WTC11 (cell line): ENCODE data around the gene CTNS. TPM values are rescaled to one million over a fixed set of nuclear protein-coding genes. Genes with fewer than 3 reads are reported as not detected.

ENCODE experiments used
- ATAC-seq: fragments of 200-7000 bp; cut with Tn5 transposase; 2 replicates; pipeline ENCODE4 v1.10.0; 2021; ENCODE audit warnings: mild to moderate bottlenecking, moderate library complexity
- CTCF ChIA-PET: fragments of 300-600 bp; sonication (Branson Sonifier 250); formaldehyde crosslinking; loops from one replicate; lab custom pipeline; 2021; ENCODE audit warnings: antibody characterized with exemption; lab: Charles Lee
- POLR2A ChIA-PET: fragments of 350-600 bp; sonication (Branson Sonifier 250); formaldehyde crosslinking; loops from one replicate; lab custom pipeline; 2021; ENCODE audit warnings: antibody characterized with exemption; lab: Charles Lee
- DNase-seq: peaks from one replicate; pipeline ENCODE4 v3.0.0; 2021; ENCODE audit warnings: low spot score
- H3K27ac Mint-ChIP-seq: 2 replicates; pipeline ENCODE4 v1.8.0; 2021; ENCODE audit warnings: mixed read lengths
- H3K27me3 Mint-ChIP-seq: 2 replicates; pipeline ENCODE4 v1.8.0; 2021; ENCODE audit warnings: low read depth, mild to moderate bottlenecking, moderate library complexity, mixed read lengths
- H3K36me3 Mint-ChIP-seq: 2 replicates; pipeline ENCODE4 v1.8.0; 2021; ENCODE audit warnings: mixed read lengths
- H3K4me1 Mint-ChIP-seq: 2 replicates; pipeline ENCODE4 v1.8.0; 2022; ENCODE audit warnings: mixed read lengths
- H3K4me3 Mint-ChIP-seq: 2 replicates; pipeline ENCODE4 v1.8.0; 2021; ENCODE audit warnings: mild to moderate bottlenecking, moderate library complexity, mixed read lengths
- H3K9me3 Mint-ChIP-seq: 2 replicates; pipeline ENCODE4 v1.8.0; 2021; ENCODE audit warnings: mixed read lengths
- CTCF ChIP-seq: fragments of 200-600 bp; IDR thresholded peaks from 2 replicates; pipeline ENCODE4 v1.8.0; 2022; ENCODE audit warnings: antibody characterized with exemption
- FOXJ3 ChIP-seq: sonication (generic); formaldehyde crosslinking; IDR thresholded peaks from 2 replicates; pipeline ENCODE4 v1.9.0; 2021; ENCODE audit warnings: missing genetic modification reagents, mild to moderate bottlenecking, borderline replicate concordance
- FOXP1 ChIP-seq: sonication (generic); formaldehyde crosslinking; IDR thresholded peaks from 2 replicates; pipeline ENCODE4 v1.8.0; 2022; ENCODE audit warnings: missing genetic modification reagents, mild to moderate bottlenecking, moderate library complexity, borderline replicate concordance
- FOXP4 ChIP-seq: sonication (generic); formaldehyde crosslinking; IDR thresholded peaks from 2 replicates; pipeline ENCODE4 v1.8.0; 2022; ENCODE audit warnings: mild to moderate bottlenecking, missing genetic modification reagents
- GRHL2 ChIP-seq: fragments of 250-450 bp; sonication (Bioruptor Pico); IDR thresholded peaks from 2 replicates; pipeline ENCODE4 v1.8.0; 2022; ENCODE audit warnings: mild to moderate bottlenecking, moderate library complexity; ENCODE audit not compliant: insufficient replicate concordance, severe bottlenecking
- HMGA2 ChIP-seq: fragments of 250-450 bp; sonication (Bioruptor Pico); IDR thresholded peaks from 2 replicates; pipeline ENCODE4 v1.4.0; 2021; ENCODE audit warnings: mild to moderate bottlenecking, moderate library complexity
- IRF1 ChIP-seq: sonication (generic); formaldehyde crosslinking; IDR thresholded peaks from 2 replicates; pipeline ENCODE4 v1.8.0; 2023; ENCODE audit warnings: missing genetic modification reagents
- JAZF1 ChIP-seq: fragments of 250-450 bp; sonication (Bioruptor Pico); IDR thresholded peaks from 2 replicates; pipeline ENCODE4 v1.9.0; 2021; ENCODE audit warnings: moderate library complexity, mild to moderate bottlenecking, inconsistent platforms
- MYBL2 ChIP-seq: sonication (generic); formaldehyde crosslinking; IDR thresholded peaks from 2 replicates; pipeline ENCODE4 v1.8.1; 2023; ENCODE audit warnings: mild to moderate bottlenecking, moderate library complexity, missing genetic modification reagents
- NFE2L1 ChIP-seq: sonication (generic); formaldehyde crosslinking; IDR thresholded peaks from 2 replicates; pipeline ENCODE4 v1.8.1; 2023; ENCODE audit warnings: missing genetic modification reagents
- OVOL2 ChIP-seq: fragments of 250-450 bp; sonication (Bioruptor Pico); IDR thresholded peaks from 2 replicates; pipeline ENCODE4 v1.9.0; 2021; ENCODE audit warnings: mild to moderate bottlenecking, borderline replicate concordance
- RELA ChIP-seq: sonication (generic); formaldehyde crosslinking; IDR thresholded peaks from 2 replicates; pipeline ENCODE4 v1.8.1; 2022; ENCODE audit warnings: missing genetic modification reagents, mild to moderate bottlenecking, borderline replicate concordance
- TCF7 ChIP-seq: sonication (generic); formaldehyde crosslinking; IDR thresholded peaks from 2 replicates; pipeline ENCODE4 v1.8.0; 2022; ENCODE audit warnings: mild to moderate bottlenecking, low read depth, missing genetic modification reagents, moderate library complexity
- TEAD4 ChIP-seq: sonication (generic); formaldehyde crosslinking; IDR thresholded peaks from 2 replicates; pipeline ENCODE4 v1.8.0; 2022; ENCODE audit warnings: mild to moderate bottlenecking, missing genetic modification reagents
- USF1 ChIP-seq: sonication (generic); formaldehyde crosslinking; IDR thresholded peaks from 2 replicates; pipeline ENCODE4 v1.8.0; 2022; ENCODE audit warnings: mild to moderate bottlenecking, missing genetic modification reagents
- ZNF138 ChIP-seq: sonication (generic); formaldehyde crosslinking; conservative IDR thresholded peaks from 2 replicates; pipeline ENCODE4 v1.8.1; 2022; ENCODE audit warnings: mild to moderate bottlenecking, moderate library complexity, missing genetic modification reagents
- ZNF232 ChIP-seq: sonication (generic); formaldehyde crosslinking; IDR thresholded peaks from 2 replicates; pipeline ENCODE4 v1.8.0; 2022; ENCODE audit warnings: mild to moderate bottlenecking, missing genetic modification reagents
- ZNF317 ChIP-seq: sonication (generic); formaldehyde crosslinking; IDR thresholded peaks from 2 replicates; pipeline ENCODE4 v1.8.1; 2023; ENCODE audit warnings: low read depth, mild to moderate bottlenecking, moderate library complexity, missing genetic modification reagents, borderline replicate concordance
- ZNF396 ChIP-seq: fragments of 250-450 bp; sonication (Bioruptor Pico); IDR thresholded peaks from 2 replicates; pipeline ENCODE4 v1.8.0; 2021; ENCODE audit warnings: mild to moderate bottlenecking, moderate library complexity, borderline replicate concordance
- ZNF423 ChIP-seq: fragments of 250-450 bp; sonication (Bioruptor Pico); IDR thresholded peaks from 2 replicates; pipeline ENCODE4 v2.1.2; 2022; ENCODE audit warnings: mild to moderate bottlenecking, moderate library complexity
- ZNF512 ChIP-seq: sonication (generic); formaldehyde crosslinking; IDR thresholded peaks from 2 replicates; pipeline ENCODE4 v1.8.1; 2022; ENCODE audit warnings: missing genetic modification reagents, borderline replicate concordance
- ZNF671 ChIP-seq: fragments of 250-450 bp; sonication (Bioruptor Pico); IDR thresholded peaks from 2 replicates; pipeline ENCODE4 v1.8.0; 2021; ENCODE audit warnings: mild to moderate bottlenecking
- total RNA-seq: library from RNA; stranded (reverse); gene quantifications from 3 replicates; pipeline ENCODE4 v1.2.3, GENCODE V29; 2021
- TF ChIP-seq, protein P1 (sequence below): sonication (generic); formaldehyde crosslinking; IDR thresholded peaks from 2 replicates; pipeline ENCODE4 v1.8.1; 2022; ENCODE audit warnings: low read depth, mild to moderate bottlenecking, moderate library complexity, missing genetic modification reagents, borderline replicate concordance

CTNS gene
- total RNA-seq, 1 experiment from 2014 or later = 10.7 TPM

GRCh38 chr17:3695723-3696411 is 59.3 kb downstream of the CTNS start, which contains the start of gene P2RX5 (continued):
- no peak for TF ChIP-seq FOXP1 (CRISPR knock-in tag)
- TF ChIP-seq ZNF317 (CRISPR knock-in tag) = no peak
- no peak for TF ChIP-seq GRHL2 (CRISPR knock-in tag)

DNA sequence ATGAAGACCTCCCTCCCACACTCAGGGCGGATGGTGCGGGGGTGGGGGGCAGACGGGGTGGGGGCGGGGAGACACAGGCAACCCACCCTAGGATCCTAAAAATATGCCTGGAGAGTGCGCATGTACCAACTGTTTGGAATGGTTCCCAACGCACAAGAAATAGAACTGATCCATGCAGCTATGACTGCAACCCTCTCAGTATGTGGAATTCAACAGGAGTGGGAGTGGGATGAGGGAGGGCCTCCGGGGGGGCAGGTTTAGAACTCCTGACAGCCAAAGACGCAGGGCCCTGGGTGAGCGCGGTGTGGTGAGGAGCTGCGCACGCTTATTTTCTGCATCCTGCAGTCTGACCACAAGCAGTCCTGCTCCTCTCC is 60.5 kb downstream of the CTNS start:
- ChIA-PET CTCF (interaction anchor here (2.3 to 5.0 kb wide), 2 partner anchors 14 to 95 kb away, joined by 8 to 85 read pairs; no protein-coding TSS in a partner anchor), POLR2A (no interaction called here)
- peaks cover 7% of the 10 kb centered on the region for H3K36me3 Mint-ChIP-seq
- no peak for DNase-seq
- no peak for ATAC-seq
- TF ChIP-seq ZNF423 (CRISPR knock-in tag) (no peak), RELA (CRISPR knock-in tag) (no peak), ZNF671 (no peak), OVOL2 (CRISPR knock-in tag) (no peak), TEAD4 (CRISPR knock-in tag) (no peak), CTCF (no peak), MYBL2 (CRISPR knock-in tag) (no peak), NFE2L1 (CRISPR knock-in tag) (no peak), ZNF396 (CRISPR knock-in tag) (no peak), ZNF138 (CRISPR knock-in tag) (no peak)
- TF ChIP-seq, protein P1, sequence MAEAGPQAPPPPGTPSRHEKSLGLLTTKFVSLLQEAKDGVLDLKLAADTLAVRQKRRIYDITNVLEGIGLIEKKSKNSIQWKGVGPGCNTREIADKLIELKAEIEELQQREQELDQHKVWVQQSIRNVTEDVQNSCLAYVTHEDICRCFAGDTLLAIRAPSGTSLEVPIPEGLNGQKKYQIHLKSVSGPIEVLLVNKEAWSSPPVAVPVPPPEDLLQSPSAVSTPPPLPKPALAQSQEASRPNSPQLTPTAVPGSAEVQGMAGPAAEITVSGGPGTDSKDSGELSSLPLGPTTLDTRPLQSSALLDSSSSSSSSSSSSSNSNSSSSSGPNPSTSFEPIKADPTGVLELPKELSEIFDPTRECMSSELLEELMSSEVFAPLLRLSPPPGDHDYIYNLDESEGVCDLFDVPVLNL (CRISPR knock-in tag) = no peak
- no peak overlapping the region for H3K4me3 Mint-ChIP-seq
- H3K27me3 Mint-ChIP-seq = peaks cover 35% of the 10 kb centered on the region
- H3K9me3 Mint-ChIP-seq = peaks cover 14% of the 10 kb centered on the region
- H3K4me1 Mint-ChIP-seq = peaks cover 10% of the 10 kb centered on the region
- H3K27ac Mint-ChIP-seq = no peak overlapping the region

DNA sequence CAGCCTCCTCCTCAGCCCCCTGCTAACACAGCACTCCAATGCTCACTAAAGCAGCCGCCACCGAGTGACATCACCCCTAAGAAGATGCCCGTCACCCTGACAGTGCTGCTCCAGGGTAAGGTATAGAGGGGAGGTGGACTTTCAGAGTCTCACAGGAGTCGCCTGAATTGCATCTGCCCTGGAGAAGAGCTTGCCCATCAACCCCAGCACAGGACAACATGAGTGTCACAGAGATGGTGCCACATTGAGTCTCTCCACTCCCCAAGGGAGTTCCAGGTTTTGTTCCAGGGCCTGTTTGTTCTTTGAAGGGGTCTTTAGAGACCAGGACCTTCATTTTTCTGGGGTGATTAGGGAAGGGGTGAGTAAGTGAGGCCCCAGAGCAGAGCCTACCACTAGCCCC is 61.6 kb downstream of the CTNS start:
- Mint-ChIP-seq H3K36me3 (peaks cover 16% of the 10 kb centered on the region), H3K27me3 (peaks cover 35% of the 10 kb centered on the region), H3K27ac (no peak overlapping the region), H3K4me3 (no peak overlapping the region), H3K4me1 (peaks cover 9% of the 10 kb centered on the region), H3K9me3 (peaks cover 23% of the 10 kb centered on the region)
- ChIA-PET CTCF (interaction anchor here (5.0 kb wide), 1 partner anchor 15 kb away, joined by 85 read pairs; no protein-coding TSS in a partner anchor), POLR2A (no interaction called here)
- DNase-seq = no peak
- ATAC-seq = no peak
- TF ChIP-seq FOXJ3 (CRISPR knock-in tag) (no peak), ZNF138 (CRISPR knock-in tag) (no peak), ZNF232 (CRISPR knock-in tag) (no peak), IRF1 (CRISPR knock-in tag) (no peak), JAZF1 (no peak), ZNF512 (no peak), FOXP4 (CRISPR knock-in tag) (no peak), HMGA2 (CRISPR knock-in tag) (no peak), TCF7 (no peak), USF1 (CRISPR knock-in tag) (no peak), RELA (CRISPR knock-in tag) (no peak), ZNF671 (no peak)
